Mucosa of stomach (tissue), 1 donor: Measurements from ENCODE around the gene RTP3.

Experiments
- H3K27me3 ChIP-seq: one replicate; pipeline ENCODE4 v1.7.0; 2013; ENCODE audit warnings: mild to moderate bottlenecking, low read length; ENCODE audit not compliant: control insufficient read depth, insufficient read depth
- H3K36me3 ChIP-seq: one replicate; pipeline ENCODE4 v1.7.0; 2013; ENCODE audit warnings: low read length; ENCODE audit not compliant: control insufficient read depth, insufficient read depth
- H3K4me1 ChIP-seq: one replicate; pipeline ENCODE4 v1.7.0; 2013; ENCODE audit warnings: mild to moderate bottlenecking, low read length; ENCODE audit not compliant: control insufficient read depth, insufficient read depth
- H3K4me3 ChIP-seq: one replicate; pipeline ENCODE4 v1.7.0; 2013; ENCODE audit warnings: low read length
- H3K9ac ChIP-seq: one replicate; pipeline ENCODE4 v1.7.0; 2013; ENCODE audit warnings: mild to moderate bottlenecking, low read length, moderate library complexity
- H3K9me3 ChIP-seq: one replicate; pipeline ENCODE4 v1.7.0; 2013; ENCODE audit warnings: mild to moderate bottlenecking, low read length, moderate library complexity; ENCODE audit not compliant: control insufficient read depth
- donor health status: Pancreatic carcinoma.

RTP3 gene

DNA sequence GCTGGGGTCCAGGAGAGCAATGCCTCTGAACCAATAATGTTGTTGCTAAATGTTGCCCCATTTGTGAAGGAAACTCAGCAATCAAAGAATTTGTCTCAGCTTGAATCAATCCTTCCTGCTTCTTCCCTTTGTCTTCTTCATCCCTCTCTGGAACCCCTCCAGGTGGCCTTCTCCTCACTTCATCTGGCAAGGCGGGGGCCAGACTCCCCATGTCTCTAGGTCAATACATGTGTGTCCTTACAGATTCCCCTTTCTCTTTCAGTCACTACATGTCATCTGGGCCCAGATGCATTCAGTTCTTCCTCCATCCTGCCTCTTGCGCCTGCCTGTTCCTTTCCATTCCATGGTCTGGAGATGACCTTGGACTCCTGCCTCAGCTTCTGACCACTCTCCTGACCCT lies 25.0 kb upstream of the RTP3 start:
- Histone ChIP-seq H3K27me3 (no peaks in the 10 kb centered on the region), H3K4me3 (no peak overlapping the region), H3K9ac (no peak overlapping the region), H3K36me3 (no peaks in the 10 kb centered on the region), H3K4me1 (no peaks in the 10 kb centered on the region), H3K9me3 (no peaks in the 10 kb centered on the region)

DNA sequence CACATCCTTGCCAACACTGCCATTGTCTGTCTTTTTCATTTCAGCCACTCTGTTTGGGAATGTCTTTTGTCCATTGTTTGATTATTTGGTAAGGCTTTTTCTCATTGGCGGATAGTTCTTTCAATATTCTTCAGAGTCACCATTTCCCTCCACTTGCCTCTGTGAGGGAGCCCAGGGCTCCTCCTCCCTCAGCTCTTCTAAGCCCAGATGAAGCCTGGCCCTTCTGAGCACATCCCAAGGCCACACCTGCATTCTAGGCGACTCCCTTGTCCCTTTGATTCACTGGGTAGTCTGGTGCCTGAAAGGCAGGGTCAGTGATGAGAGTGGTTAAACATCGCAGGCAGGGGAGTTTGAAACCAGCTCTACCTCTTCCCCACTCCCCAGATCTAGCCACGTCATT lies 20.6 kb upstream of the RTP3 start:
- Histone ChIP-seq H3K9me3 (no peaks in the 10 kb centered on the region), H3K4me3 (no peak overlapping the region), H3K27me3 (no peaks in the 10 kb centered on the region), H3K36me3 (no peaks in the 10 kb centered on the region), H3K9ac (no peak overlapping the region), H3K4me1 (no peaks in the 10 kb centered on the region)

- H3K4me1 ChIP-seq = no peaks in the 10 kb centered on the region
- no peak overlapping the region for H3K4me3 ChIP-seq
- no peaks in the 10 kb centered on the region for H3K9me3 ChIP-seq
- no peaks in the 10 kb centered on the region for H3K36me3 ChIP-seq
- H3K9ac ChIP-seq = no peak overlapping the region
- H3K27me3 ChIP-seq = no peaks in the 10 kb centered on the region
Observed at GRCh38 chr3:46477756-46478155, 20.0 kb upstream of the RTP3 start.

DNA sequence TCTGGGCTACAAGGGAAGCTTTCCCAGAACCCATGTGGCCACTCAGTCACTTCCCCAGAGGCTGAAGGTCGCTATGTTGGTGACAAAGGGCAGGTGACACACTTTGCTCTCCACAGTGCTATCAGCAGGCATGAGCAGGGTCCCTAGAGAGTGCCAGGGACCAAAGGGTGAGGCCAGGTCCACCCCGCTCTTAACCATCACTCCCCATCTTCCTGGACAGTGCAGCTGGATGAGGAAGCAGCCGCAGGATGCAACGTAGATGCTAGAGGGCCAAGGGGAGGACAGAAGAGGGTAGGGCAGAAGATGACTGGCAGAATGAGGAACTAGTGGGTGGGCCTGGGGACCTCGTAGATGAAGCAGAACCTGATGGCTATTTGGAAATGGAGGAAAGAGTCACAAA lies 19.4 kb upstream of the RTP3 start:
- Histone ChIP-seq H3K9ac (no peak overlapping the region), H3K4me3 (no peak overlapping the region), H3K4me1 (no peaks in the 10 kb centered on the region), H3K36me3 (no peaks in the 10 kb centered on the region), H3K9me3 (no peaks in the 10 kb centered on the region), H3K27me3 (no peaks in the 10 kb centered on the region)

DNA sequence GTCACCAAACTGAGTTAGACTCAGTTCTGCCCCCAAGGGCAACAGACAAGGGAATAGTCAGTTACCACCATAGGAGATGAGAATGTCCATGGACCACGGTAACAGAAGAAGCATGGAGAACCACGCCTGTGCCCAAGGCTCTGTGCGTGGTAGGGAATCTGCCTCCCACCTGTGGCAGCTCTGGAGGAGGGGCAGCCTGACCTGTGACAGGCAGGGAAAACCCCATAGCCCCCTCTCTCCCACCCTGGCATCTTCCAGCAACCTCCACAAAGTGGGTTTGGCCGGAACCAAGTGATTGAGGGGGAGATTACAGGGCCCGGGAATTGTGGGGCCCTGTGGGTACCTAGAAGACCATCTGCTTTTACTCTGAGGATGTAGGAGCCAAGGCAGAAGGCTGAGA lies 18.8 kb upstream of the RTP3 start:
- no peaks in the 10 kb centered on the region for H3K9me3 ChIP-seq
- no peaks in the 10 kb centered on the region for H3K4me1 ChIP-seq
- no peaks in the 10 kb centered on the region for H3K27me3 ChIP-seq

DNA sequence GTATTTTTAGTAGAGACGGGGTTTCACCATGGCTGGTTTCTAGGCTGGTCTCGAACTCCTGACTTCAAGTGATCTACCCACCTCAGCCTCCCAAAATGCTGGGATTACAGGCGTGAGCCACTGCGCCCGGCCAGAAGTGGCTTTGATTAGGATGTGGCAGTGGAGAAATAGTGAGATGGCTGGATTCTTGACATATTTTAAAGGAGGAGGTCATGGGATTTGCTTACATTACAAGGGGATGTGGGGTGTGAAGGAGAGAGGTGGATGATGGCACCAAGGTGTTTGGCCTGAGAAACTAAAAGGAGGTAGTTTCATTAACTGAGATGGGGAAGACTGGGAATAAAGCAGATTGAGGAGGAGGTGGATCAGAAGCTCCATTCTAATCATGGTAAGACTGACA lies 18.1 kb upstream of the RTP3 start:
- Histone ChIP-seq H3K4me3 (no peak overlapping the region), H3K36me3 (no peaks in the 10 kb centered on the region), H3K9me3 (no peaks in the 10 kb centered on the region), H3K27me3 (no peaks in the 10 kb centered on the region), H3K9ac (no peak overlapping the region), H3K4me1 (peaks cover 6% of the 10 kb centered on the region)

More for the DNA sequence above, 18.8 kb upstream of the RTP3 start:
- no peak overlapping the region for H3K9ac ChIP-seq
- H3K4me3 ChIP-seq = no peak overlapping the region
- H3K36me3 ChIP-seq = no peaks in the 10 kb centered on the region

DNA sequence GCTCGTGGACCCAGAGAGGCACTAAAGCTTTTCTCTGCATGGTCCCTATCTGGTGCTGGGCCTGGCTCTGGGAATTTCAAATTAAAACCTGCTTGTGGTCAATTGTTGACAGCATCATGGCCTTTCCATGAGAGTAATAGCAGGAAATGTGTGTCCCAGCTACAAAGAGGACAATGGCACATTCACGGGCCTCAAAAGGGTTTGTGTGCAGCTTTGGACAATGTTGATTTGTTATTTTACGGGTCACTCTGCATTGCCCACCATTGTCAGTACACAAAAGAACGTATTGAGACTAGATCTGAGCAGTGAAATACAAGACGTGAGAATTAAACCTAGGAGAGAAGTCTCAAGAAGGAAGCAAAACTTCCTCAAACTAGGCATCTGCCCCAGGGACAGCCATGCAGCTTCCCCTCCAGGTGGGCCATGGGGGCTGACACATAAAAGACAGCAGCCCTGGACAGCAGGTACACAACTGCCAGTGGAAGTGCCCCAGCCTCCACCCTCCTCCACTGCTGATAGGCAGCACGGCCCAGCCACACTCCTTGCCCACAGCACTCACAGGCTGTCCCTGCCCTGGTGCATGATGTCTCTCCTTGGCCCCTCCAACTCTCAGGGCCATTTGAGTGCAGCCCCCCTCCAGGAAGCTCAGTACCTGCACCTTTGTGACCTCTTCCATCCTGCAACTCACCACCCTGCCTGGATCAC lies 17.1 kb upstream of the RTP3 start:
- no peaks in the 10 kb centered on the region for H3K36me3 ChIP-seq
- no peak overlapping the region for H3K9ac ChIP-seq

DNA sequence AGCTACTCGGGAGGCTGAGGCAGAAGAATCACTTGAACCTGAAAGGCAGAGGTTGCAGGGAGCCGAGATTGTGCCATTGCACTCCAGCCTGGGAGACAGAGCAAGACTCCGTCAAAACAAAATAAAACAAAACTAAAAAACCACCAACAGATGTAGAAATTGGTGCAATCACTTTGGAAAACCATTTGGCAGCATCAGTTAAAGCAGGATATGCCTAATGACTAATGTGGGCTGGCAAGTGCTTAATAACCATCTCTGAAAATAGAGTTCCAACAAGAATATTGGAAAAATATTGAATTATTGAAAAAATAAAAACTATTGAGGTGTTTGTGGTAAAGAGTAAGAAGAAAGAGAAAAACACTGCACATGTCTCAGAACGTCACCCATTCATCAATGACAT lies 16.1 kb upstream of the RTP3 start:
- Histone ChIP-seq H3K4me3 (no peak overlapping the region), H3K9me3 (no peaks in the 10 kb centered on the region), H3K9ac (no peak overlapping the region), H3K36me3 (no peaks in the 10 kb centered on the region), H3K4me1 (peaks cover 16% of the 10 kb centered on the region), H3K27me3 (no peaks in the 10 kb centered on the region)

More for the DNA sequence above, 17.1 kb upstream of the RTP3 start:
- Histone ChIP-seq H3K27me3 (no peaks in the 10 kb centered on the region), H3K4me1 (peaks cover 15% of the 10 kb centered on the region), H3K4me3 (no peak overlapping the region), H3K9me3 (no peaks in the 10 kb centered on the region)

GRCh38 chr3:46482632-46483350 lies 15.0 kb upstream of the RTP3 start:
- Histone ChIP-seq H3K4me3 (no peak overlapping the region), H3K4me1 (peaks cover 16% of the 10 kb centered on the region), H3K9me3 (no peaks in the 10 kb centered on the region), H3K27me3 (no peaks in the 10 kb centered on the region), H3K9ac (no peak overlapping the region), H3K36me3 (no peaks in the 10 kb centered on the region)

- H3K36me3 ChIP-seq = no peaks in the 10 kb centered on the region
Observed at GRCh38 chr3:46483825-46484224, 14.0 kb upstream of the RTP3 start.

GRCh38 chr3:46484388-46484787 lies 13.4 kb upstream of the RTP3 start:
- H3K9ac ChIP-seq = peak overlapping the region; percentile 8
- no peaks in the 10 kb centered on the region for H3K36me3 ChIP-seq
- H3K4me3 ChIP-seq = no peak overlapping the region
- no peaks in the 10 kb centered on the region for H3K9me3 ChIP-seq
- H3K27me3 ChIP-seq = no peaks in the 10 kb centered on the region
- peaks cover 23% of the 10 kb centered on the region for H3K4me1 ChIP-seq

More at GRCh38 chr3:46483825-46484224, 14.0 kb upstream of the RTP3 start:
- H3K9me3 ChIP-seq = no peaks in the 10 kb centered on the region
- H3K27me3 ChIP-seq = no peaks in the 10 kb centered on the region
- no peak overlapping the region for H3K4me3 ChIP-seq
- H3K4me1 ChIP-seq = peaks cover 18% of the 10 kb centered on the region
- no peak overlapping the region for H3K9ac ChIP-seq

GRCh38 chr3:46484911-46485778 lies 12.6 kb upstream of the RTP3 start:
- peak overlapping the region; percentile 8 for H3K9ac ChIP-seq
- H3K4me1 ChIP-seq = peaks cover 23% of the 10 kb centered on the region
- H3K4me3 ChIP-seq = no peak overlapping the region
- H3K27me3 ChIP-seq = no peaks in the 10 kb centered on the region
- H3K9me3 ChIP-seq = no peaks in the 10 kb centered on the region
- no peaks in the 10 kb centered on the region for H3K36me3 ChIP-seq
